GM19455 (cell line): ENCODE data around the gene KAT6B.

Source experiments
- ATAC-seq: cut with Tn5 transposase; IDR thresholded peaks from one replicate; pipeline ENCODE4 v1.9.1; 2021; ENCODE audit not compliant: unreplicated experiment

The KAT6B gene

GRCh38 chr10:75007646-75008045, 181.2 kb downstream of the KAT6B start:
- ATAC-seq, result no peak

GRCh38 chr10:75008952-75009351, 182.6 kb downstream of the KAT6B start:
- no peak for ATAC-seq

GRCh38 chr10:75009426-75009825, 183.0 kb downstream of the KAT6B start:
- no peak for ATAC-seq

GRCh38 chr10:75010373-75010772, 184.0 kb downstream of the KAT6B start:
- no peak for ATAC-seq

- no peak for ATAC-seq
Observed at GRCh38 chr10:75011221-75011620, 184.8 kb downstream of the KAT6B start.

GRCh38 chr10:75012471-75012870, 186.1 kb downstream of the KAT6B start:
- no peak for ATAC-seq

GRCh38 chr10:75013007-75013406, 186.6 kb downstream of the KAT6B start:
- ATAC-seq, result no peak

- no peak for ATAC-seq
Observed at GRCh38 chr10:75013522-75013921, 187.1 kb downstream of the KAT6B start.

GRCh38 chr10:75014516-75015230, 188.3 kb downstream of the KAT6B start:
- no peak for ATAC-seq

- ATAC-seq, result no peak
Observed at GRCh38 chr10:75015442-75015841, 189.0 kb downstream of the KAT6B start.

- ATAC-seq, result no peak
Observed at GRCh38 chr10:75016325-75016724, 189.9 kb downstream of the KAT6B start.

GRCh38 chr10:75018251-75018650, 191.9 kb downstream of the KAT6B start:
- ATAC-seq, result no peak

GRCh38 chr10:75018686-75019307, 192.4 kb downstream of the KAT6B start:
- ATAC-seq, result no peak

- ATAC-seq, result no peak
Observed at GRCh38 chr10:75019370-75019769, 193.0 kb downstream of the KAT6B start.

GRCh38 chr10:75020168-75020567, 193.8 kb downstream of the KAT6B start:
- no peak for ATAC-seq

- ATAC-seq, result no peak
Observed at GRCh38 chr10:75021379-75022249, 195.2 kb downstream of the KAT6B start.

GRCh38 chr10:75023074-75023473, 196.7 kb downstream of the KAT6B start:
- no peak for ATAC-seq

- ATAC-seq, result no peak
Observed at GRCh38 chr10:75024971-75025523, 198.6 kb downstream of the KAT6B start.

GRCh38 chr10:75028049-75028448, 201.6 kb downstream of the KAT6B start:
- no peak for ATAC-seq

GRCh38 chr10:75028748-75029147, 202.3 kb downstream of the KAT6B start:
- no peak for ATAC-seq

- no peak for ATAC-seq
Observed at GRCh38 chr10:75029420-75029819, 203.0 kb downstream of the KAT6B start.
